Cortex of kidney (tissue), 1 donor: ENCODE results near the gene SUGP1.

Experiments
- DNase-seq: peaks from one replicate; lab custom pipeline; 2025; lab: John Stamatoyannopoulos, UW

Gene SUGP1

GRCh38 chr19:19297759-19298158 lies 22.6 kb downstream of the SUGP1 start:
- DNase-seq: no peak

- DNase-seq: no peak
These were observed 23.2 kb downstream of the SUGP1 start for GRCh38 chr19:19296953-19297689.

GRCh38 chr19:19294914-19295313 lies 25.4 kb downstream of the SUGP1 start:
- DNase-seq: no peak

- DNase-seq: no peak
These were observed 27.7 kb downstream of the SUGP1 start for GRCh38 chr19:19292607-19293006.

GRCh38 chr19:19285686-19286085 lies 34.6 kb downstream of the SUGP1 start:
- DNase-seq: no peak

- no peak for DNase-seq
These were observed 39.7 kb downstream of the SUGP1 start for GRCh38 chr19:19280561-19280960.

- DNase-seq: no peak
These were observed 40.5 kb downstream of the SUGP1 start for GRCh38 chr19:19279853-19280252.

GRCh38 chr19:19279062-19279612 lies 41.2 kb downstream of the SUGP1 start:
- DNase-seq: no peak

GRCh38 chr19:19278315-19278714 lies 42.0 kb downstream of the SUGP1 start:
- DNase-seq: no peak

GRCh38 chr19:19276851-19277250 lies 43.5 kb downstream of the SUGP1 start:
- DNase-seq: no peak

GRCh38 chr19:19276386-19276785 lies 43.9 kb downstream of the SUGP1 start:
- no peak for DNase-seq

- no peak for DNase-seq
These were observed 45.4 kb downstream of the SUGP1 start for GRCh38 chr19:19274716-19275565.

GRCh38 chr19:19274146-19274545 lies 46.2 kb downstream of the SUGP1 start:
- DNase-seq: no peak

GRCh38 chr19:19271828-19272599 lies 48.3 kb downstream of the SUGP1 start:
- DNase-seq: no peak

- no peak for DNase-seq
These were observed 49.3 kb downstream of the SUGP1 start for GRCh38 chr19:19270749-19271571.

- no peak for DNase-seq
These were observed 50.2 kb downstream of the SUGP1 start for GRCh38 chr19:19269952-19270694.

GRCh38 chr19:19268453-19269385 lies 51.6 kb downstream of the SUGP1 start:
- no peak for DNase-seq

- DNase-seq: no peak
These were observed 53.0 kb downstream of the SUGP1 start for GRCh38 chr19:19267305-19267704.

GRCh38 chr19:19263886-19264487 lies 56.3 kb downstream of the SUGP1 start:
- DNase-seq: no peak
